Lower leg skin (tissue), 4 donors: ENCODE results near the gene ZMYND12. TPM values are rescaled to one million over a fixed set of nuclear protein-coding genes. Genes with fewer than 3 reads are reported as not detected.

Source experiments
- DNase-seq, 2 donors: peaks; one replicate each; pipeline ENCODE4 v3.0.0-alpha.2; 2019; ENCODE audit warnings: low spot score in 2 of 2
- H3K4me3 ChIP-seq: fragments of 200-600 bp; sonication (generic); 2 replicates; pipeline ENCODE4 v1.5.1; 2017; ENCODE audit warnings: mild to moderate bottlenecking, low read depth; ENCODE audit not compliant: poor library complexity, severe bottlenecking
- POLR2A ChIP-seq, 2 donors: fragments of 450-650 bp; IDR thresholded peaks; one replicate each; pipeline ENCODE4 v1.6.1; 2016 to 2017; ENCODE audit warnings: antibody characterized with exemption in 2 of 2, mild to moderate bottlenecking in 1 of 2, moderate library complexity in 1 of 2
- WGBS, 2 donors: methylation state at CpG; one replicate each; pipeline ENCODE4 v1.1.5; 2018; 5-methylcytosine and 5-hydroxymethylcytosine counted together
- intact Hi-C: fragments of 100-400 bp; cut with DNase I; formaldehyde crosslinking; loops from one replicate; pipeline ENCODE4 v1.15.0; 2023; ENCODE audit warnings: low total_unique reads
- total RNA-seq, 4 donors: library from RNA; depleted of rRNA; stranded (reverse); fragments of >200 nt; gene quantifications; one replicate each; pipeline ENCODE4 v1.1.0, GENCODE V29; 2016
- TF ChIP-seq, protein P1 (sequence below), 3 donors: fragments of 450-650 bp; IDR thresholded peaks; one replicate each; pipeline ENCODE4 v1.5.1; 2016; ENCODE audit warnings: antibody characterized with exemption in 3 of 3, mild to moderate bottlenecking in 3 of 3, moderate library complexity in 2 of 3

The ZMYND12 gene
- total RNA-seq, 4 donors from 2014 or later = 0.25 to 8.0 (median 0.42) TPM; not detected in 1

DNA sequence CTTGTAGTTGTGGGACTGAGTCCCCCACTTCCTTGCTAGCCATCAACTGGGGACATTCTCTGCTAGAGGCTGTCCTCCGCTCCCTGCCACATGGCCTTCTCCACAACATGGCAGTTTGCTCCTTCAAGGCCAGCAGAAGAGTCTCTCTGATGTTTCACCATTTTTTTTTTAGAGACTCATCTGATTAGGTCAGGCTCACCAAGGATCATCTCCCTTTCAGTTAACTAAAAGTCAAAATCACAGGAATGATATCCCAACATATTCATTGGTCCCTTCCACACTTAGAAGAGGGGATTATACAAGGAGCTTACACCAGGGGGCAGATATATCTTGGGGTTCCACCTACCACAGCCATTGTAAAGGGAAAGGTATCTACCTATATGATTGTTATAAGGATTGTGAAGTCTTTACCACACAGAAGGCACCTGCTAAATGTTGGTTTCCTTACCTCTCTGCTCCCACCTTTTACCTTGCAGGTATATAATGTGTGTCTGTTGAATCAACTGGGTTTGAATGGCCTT is 51.9 kb downstream of the ZMYND12 start:
- intact Hi-C loops = no loop called here
- WGBS, 2 donors = 97 to 100% methylated on average over 1 of the region's 1 CpG
- TF ChIP-seq, protein P1, sequence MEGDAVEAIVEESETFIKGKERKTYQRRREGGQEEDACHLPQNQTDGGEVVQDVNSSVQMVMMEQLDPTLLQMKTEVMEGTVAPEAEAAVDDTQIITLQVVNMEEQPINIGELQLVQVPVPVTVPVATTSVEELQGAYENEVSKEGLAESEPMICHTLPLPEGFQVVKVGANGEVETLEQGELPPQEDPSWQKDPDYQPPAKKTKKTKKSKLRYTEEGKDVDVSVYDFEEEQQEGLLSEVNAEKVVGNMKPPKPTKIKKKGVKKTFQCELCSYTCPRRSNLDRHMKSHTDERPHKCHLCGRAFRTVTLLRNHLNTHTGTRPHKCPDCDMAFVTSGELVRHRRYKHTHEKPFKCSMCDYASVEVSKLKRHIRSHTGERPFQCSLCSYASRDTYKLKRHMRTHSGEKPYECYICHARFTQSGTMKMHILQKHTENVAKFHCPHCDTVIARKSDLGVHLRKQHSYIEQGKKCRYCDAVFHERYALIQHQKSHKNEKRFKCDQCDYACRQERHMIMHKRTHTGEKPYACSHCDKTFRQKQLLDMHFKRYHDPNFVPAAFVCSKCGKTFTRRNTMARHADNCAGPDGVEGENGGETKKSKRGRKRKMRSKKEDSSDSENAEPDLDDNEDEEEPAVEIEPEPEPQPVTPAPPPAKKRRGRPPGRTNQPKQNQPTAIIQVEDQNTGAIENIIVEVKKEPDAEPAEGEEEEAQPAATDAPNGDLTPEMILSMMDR (IDR thresholded peaks at IDR 0.05) = no peak
- TF ChIP-seq POLR2A (IDR thresholded peaks at IDR 0.05) = no peak
- no peak for DNase-seq
- H3K4me3 ChIP-seq = no peak overlapping the region

DNA sequence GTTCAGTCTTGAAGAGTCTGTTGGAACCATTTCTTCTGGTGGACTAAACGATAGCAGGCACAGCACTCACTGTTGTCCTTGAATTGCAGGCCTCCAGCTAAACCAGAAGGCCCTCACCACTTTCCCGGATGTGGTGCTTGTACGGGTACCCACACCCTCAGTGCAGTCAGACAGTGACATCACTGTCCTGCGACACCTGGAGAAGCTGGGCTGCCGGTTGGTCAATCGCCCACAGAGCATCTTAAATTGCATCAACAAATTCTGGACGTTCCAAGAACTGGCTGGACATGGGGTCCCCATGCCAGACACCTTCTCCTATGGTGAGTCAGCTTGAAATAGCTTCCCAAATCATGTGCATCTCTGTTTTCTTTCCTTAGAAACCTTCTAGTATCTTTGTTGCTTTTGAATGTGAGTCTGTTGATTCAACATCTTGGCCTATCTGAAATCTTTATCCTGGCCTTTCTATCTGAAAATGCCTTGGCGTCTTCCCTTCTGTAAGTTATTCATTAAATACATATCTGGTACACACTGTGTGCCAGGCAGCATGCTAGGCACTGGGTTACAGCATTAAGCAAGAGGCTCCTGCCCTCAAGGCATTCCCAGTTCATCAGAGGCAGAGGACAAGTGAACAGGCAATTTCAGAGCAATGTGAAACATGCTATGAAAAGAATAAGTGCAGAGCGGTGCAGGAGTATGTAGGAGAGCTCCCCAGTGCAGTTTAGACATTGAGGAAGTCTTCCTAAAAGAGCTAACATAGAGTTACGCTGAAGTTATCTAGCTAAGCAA is 56.3 kb downstream of the ZMYND12 start:
- H3K4me3 ChIP-seq = no peak overlapping the region
- intact Hi-C loops = no loop called here
- TF ChIP-seq POLR2A (IDR thresholded peaks at IDR 0.05) = no peak
- TF ChIP-seq, protein P1 (IDR thresholded peaks at IDR 0.05) = no peak
- DNase-seq = no peak
- WGBS, 2 donors = 76 to 88% methylated on average over 10 of the region's 10 CpGs

DNA sequence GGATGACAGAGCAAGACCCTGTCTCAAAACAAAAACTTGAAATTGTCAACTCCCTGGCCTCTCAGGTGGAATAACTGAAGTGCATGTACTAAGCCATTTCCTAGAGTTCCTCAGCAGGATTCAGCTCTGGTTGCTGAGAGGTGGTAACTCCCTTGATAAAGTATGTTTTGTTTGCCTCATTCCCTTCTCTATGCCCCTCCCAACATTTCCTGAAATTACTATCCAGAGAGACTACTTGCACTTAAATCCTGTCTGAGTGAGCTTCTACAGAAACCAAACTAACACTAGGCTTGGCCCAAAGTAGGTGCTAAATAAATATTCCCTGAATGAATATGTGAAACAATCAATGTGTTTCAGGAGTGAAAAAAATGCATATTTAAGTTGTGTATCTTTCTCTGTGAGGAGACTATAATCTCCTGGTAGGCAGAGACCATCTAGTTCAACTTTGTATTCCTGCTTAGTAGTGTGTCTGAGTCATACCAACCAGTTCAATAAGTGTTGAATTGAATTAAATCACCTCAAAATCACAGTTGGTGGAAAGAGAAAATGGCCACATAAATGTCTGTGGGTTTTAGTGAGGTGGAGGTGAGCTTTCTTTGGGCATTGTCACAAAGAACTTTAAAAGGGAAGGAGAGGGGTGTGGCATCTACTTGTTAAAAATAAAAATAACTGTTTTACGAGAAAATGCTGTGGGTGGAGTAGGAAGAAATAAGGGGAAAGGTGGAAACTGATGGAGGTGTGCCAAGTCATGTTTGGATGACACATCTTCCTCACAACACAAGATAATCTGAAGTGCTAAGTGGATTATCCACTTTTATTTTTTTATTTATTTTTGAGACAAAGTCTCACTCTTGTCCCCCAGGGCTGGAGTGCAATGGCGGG is 62.6 kb downstream of the ZMYND12 start:
- no peak overlapping the region for H3K4me3 ChIP-seq
- no peak for DNase-seq
- WGBS, 2 donors = 27 to 52% methylated on average over 2 of the region's 2 CpGs
- TF ChIP-seq, protein P1 (IDR thresholded peaks at IDR 0.05) = no peak
- no peak for TF ChIP-seq POLR2A (IDR thresholded peaks at IDR 0.05)
- intact Hi-C loops = no loop called here

DNA sequence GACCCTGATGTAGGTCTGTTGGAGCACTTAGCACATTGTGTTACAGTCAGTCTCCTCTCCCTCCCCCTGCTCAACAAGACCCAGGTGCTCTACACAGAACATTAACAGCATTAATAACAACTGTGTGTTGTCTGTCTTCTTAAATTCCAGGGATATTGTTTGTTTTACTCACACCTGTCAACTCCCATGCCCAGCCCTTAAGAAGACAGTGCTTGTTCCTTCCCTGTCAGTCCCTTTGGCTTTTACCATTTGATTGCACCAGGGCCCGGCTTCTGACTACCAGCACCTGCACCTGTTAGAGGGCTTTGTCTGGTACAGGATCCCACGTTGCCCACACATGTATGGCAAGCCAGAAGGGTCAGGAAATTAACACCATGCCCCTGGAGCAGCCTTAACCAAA is 63.6 kb downstream of the ZMYND12 start:
- TF ChIP-seq POLR2A (IDR thresholded peaks at IDR 0.05) = no peak
- TF ChIP-seq, protein P1 (IDR thresholded peaks at IDR 0.05) = no peak
- WGBS, 2 donors = 79% methylated on average over 2 of the region's 2 CpGs
- intact Hi-C loops = no loop called here
- DNase-seq = no peak
- H3K4me3 ChIP-seq = no peak overlapping the region

DNA sequence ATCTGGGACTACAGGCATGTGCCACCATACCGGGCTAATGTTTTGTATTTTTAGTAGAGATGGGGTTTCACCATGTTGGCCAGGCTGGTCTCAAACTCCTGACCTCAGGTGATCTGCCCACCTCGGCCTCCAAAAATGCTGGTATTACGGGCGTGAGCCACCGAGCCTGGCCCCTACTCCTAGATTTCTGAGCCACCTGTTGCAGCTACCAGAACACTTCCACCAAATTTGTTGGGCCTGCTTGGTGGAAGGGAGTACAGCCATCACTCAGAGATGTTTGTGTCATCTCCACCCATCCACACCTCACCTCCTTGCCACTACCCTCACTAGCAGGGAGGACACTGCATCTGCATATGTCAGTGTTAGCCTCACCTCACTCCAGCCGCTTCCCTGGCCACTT is 69.8 kb downstream of the ZMYND12 start:
- 94 to 97% methylated on average over 6 of the region's 6 CpGs for WGBS, 2 donors
- TF ChIP-seq POLR2A (IDR thresholded peaks at IDR 0.05) = no peak
- TF ChIP-seq, protein P1 (IDR thresholded peaks at IDR 0.05) = no peak
- no peak overlapping the region for H3K4me3 ChIP-seq
- intact Hi-C loops = no loop called here
- DNase-seq = no peak
